GM12878 (cell line): Measurements from ENCODE around the gene ACTR10. TPM values are rescaled to one million over a fixed set of nuclear protein-coding genes. Genes with fewer than 3 reads are reported as not detected.
A peak's percentile ranks its signal among the peaks of the same experiment; 100 is the strongest.

Experiments
- BCL11A ChIP-seq: IDR thresholded peaks from 2 replicates; pipeline ENCODE4 v1.6.1; 2011; ENCODE audit warnings: low read depth, low read length
- BCLAF1 ChIP-seq: fragments of 450-650 bp; IDR thresholded peaks from 2 replicates; pipeline ENCODE4 v1.6.1; 2017; ENCODE audit warnings: antibody characterized with exemption, mild to moderate bottlenecking, moderate library complexity
- BRCA1 ChIP-seq: IDR thresholded peaks from 2 replicates; pipeline ENCODE4 v1.6.1; 2011; ENCODE audit warnings: low read depth, low read length, improper control_type of control experiment
- CBFB ChIP-seq: IDR thresholded peaks from 2 replicates; pipeline ENCODE4 v1.6.1; 2016; ENCODE audit warnings: antibody characterized with exemption, low read depth
- CBX3 ChIP-seq: fragments of 200-600 bp; sonication (generic); IDR thresholded peaks from 2 replicates; pipeline ENCODE4 v1.6.1; 2016; ENCODE audit warnings: low read depth, borderline replicate concordance
- CHD1 ChIP-seq: IDR thresholded peaks from 2 replicates; pipeline ENCODE4 v1.6.1; 2012; ENCODE audit warnings: low read depth, low read length, improper control_type of control experiment
- CREB1 ChIP-seq: IDR thresholded peaks from 2 replicates; pipeline ENCODE4 v1.6.1; 2012; ENCODE audit warnings: low read depth, mild to moderate bottlenecking, inconsistent platforms
- CREM ChIP-seq: IDR thresholded peaks from 2 replicates; pipeline ENCODE4 v1.6.1; 2014; ENCODE audit warnings: antibody characterized with exemption, low read depth
- ETV6 ChIP-seq, 2 experiments: fragments of 450-650 bp in 1 of 2; IDR thresholded peaks in 1 of 2; conservative IDR thresholded peaks in 1 of 2; 2 replicates each; pipeline ENCODE4 v1.6.1; 2014; ENCODE audit warnings: antibody characterized with exemption in 1 of 2, borderline replicate concordance in 1 of 2, low read depth in 1 of 2, mild to moderate bottlenecking in 1 of 2, moderate library complexity in 1 of 2
- EZH2 ChIP-seq: IDR thresholded peaks from 2 replicates; pipeline ENCODE4 v1.6.1; 2012; ENCODE audit warnings: low read depth, mild to moderate bottlenecking, control low read depth, inconsistent platforms, low read length, borderline replicate concordance; ENCODE audit not compliant: control insufficient read depth
- MEF2B ChIP-seq: fragments of 450-650 bp; IDR thresholded peaks from 2 replicates; pipeline ENCODE4 v1.6.1; 2018; ENCODE audit warnings: mild to moderate bottlenecking, moderate library complexity; ENCODE audit not compliant: partially characterized antibody, poor library complexity, severe bottlenecking
- MTA2 ChIP-seq: fragments of 450-650 bp; IDR thresholded peaks from 2 replicates; pipeline ENCODE4 v1.6.1; 2016; ENCODE audit warnings: low read depth, mild to moderate bottlenecking, moderate library complexity
- NBN ChIP-seq: fragments of 450-650 bp; IDR thresholded peaks from 2 replicates; pipeline ENCODE4 v1.6.1; 2016
- NR2C1 ChIP-seq: fragments of 450-650 bp; IDR thresholded peaks from 2 replicates; pipeline ENCODE4 v1.6.1; 2017; ENCODE audit warnings: antibody characterized with exemption, mild to moderate bottlenecking, moderate library complexity
- NR2F1 ChIP-seq: fragments of 450-650 bp; conservative IDR thresholded peaks from 2 replicates; pipeline ENCODE4 v1.6.1; 2017; ENCODE audit warnings: mild to moderate bottlenecking
- RUNX3 ChIP-seq: IDR thresholded peaks from 2 replicates; pipeline ENCODE4 v1.6.1; 2012; ENCODE audit warnings: low read length, inconsistent platforms
- SMARCA5 ChIP-seq: fragments of 450-650 bp; IDR thresholded peaks from 2 replicates; pipeline ENCODE4 v1.6.1; 2017; ENCODE audit warnings: mild to moderate bottlenecking
- SMC3 ChIP-seq: IDR thresholded peaks from 2 replicates; pipeline ENCODE4 v1.6.1; 2011; ENCODE audit warnings: low read length, improper control_type of control experiment, borderline replicate concordance
- TCF7 ChIP-seq: IDR thresholded peaks from 2 replicates; pipeline ENCODE4 v1.6.1; 2014; ENCODE audit warnings: antibody characterized with exemption, borderline replicate concordance
- ZBED1 ChIP-seq: IDR thresholded peaks from 2 replicates; pipeline ENCODE4 v1.6.1; 2016; ENCODE audit warnings: borderline replicate concordance
- ZBTB11 ChIP-seq: fragments of 450-650 bp; formaldehyde crosslinking; IDR thresholded peaks from 2 replicates; pipeline ENCODE4 v1.5.0; 2022; ENCODE audit warnings: mild to moderate bottlenecking, missing genetic modification characterization
- polyA plus RNA-seq, 11 experiments: library from polyadenylated mRNA; depleted of rRNA in 4 of 11; unstranded in 6 of 11; stranded (reverse) in 5 of 11; fragments of >200 nt; fragmentation: Nextera tagmentation in 4 of 11; fragmentation: Illumina TruSeq in 1 of 11; extraction: Ambion mirVana in 4 of 11; extraction: Trizol in 1 of 11; gene quantifications; 1 replicate in 1 of 11; 2 replicates in 10 of 11; pipeline versions ENCODE4 v1.2.1 to v1.2.3, GENCODE V29; 2011 to 2016; ENCODE audit warnings: inconsistent platforms in 2 of 11, missing spikeins in 2 of 11, low read depth in 1 of 11
- total RNA-seq, 4 experiments: library from RNA; depleted of rRNA in 3 of 4; stranded (reverse); fragments of >200 nt in 3 of 4; fragmentation: Illumina TruSeq in 1 of 4; extraction: Trizol in 1 of 4; gene quantifications; 2 replicates each; pipeline versions ENCODE4 v1.2.1 to v1.2.3, GENCODE V29; 2013 to 2021
- TF ChIP-seq, protein P1 (sequence below): IDR thresholded peaks from 2 replicates; pipeline ENCODE4 v1.6.1; 2011; ENCODE audit warnings: borderline replicate concordance, low read depth, mild to moderate bottlenecking, moderate library complexity, low read length; ENCODE audit not compliant: insufficient read depth, poor library complexity, severe bottlenecking
- TF ChIP-seq, protein P2 (sequence below): IDR thresholded peaks from 2 replicates; pipeline ENCODE4 v1.6.1; 2011; ENCODE audit warnings: borderline replicate concordance, low read depth, mild to moderate bottlenecking, moderate library complexity, mixed read lengths, low read length; ENCODE audit not compliant: insufficient read depth; ENCODE audit errors: extremely low read length

The ACTR10 gene
- total and polyA plus RNA-seq, 10 of the 15 experiments (the other 5 are each of a cell fraction or from before 2014, with no cell fraction given) = 26.0 to 74.3 (median 38.9) TPM

DNA sequence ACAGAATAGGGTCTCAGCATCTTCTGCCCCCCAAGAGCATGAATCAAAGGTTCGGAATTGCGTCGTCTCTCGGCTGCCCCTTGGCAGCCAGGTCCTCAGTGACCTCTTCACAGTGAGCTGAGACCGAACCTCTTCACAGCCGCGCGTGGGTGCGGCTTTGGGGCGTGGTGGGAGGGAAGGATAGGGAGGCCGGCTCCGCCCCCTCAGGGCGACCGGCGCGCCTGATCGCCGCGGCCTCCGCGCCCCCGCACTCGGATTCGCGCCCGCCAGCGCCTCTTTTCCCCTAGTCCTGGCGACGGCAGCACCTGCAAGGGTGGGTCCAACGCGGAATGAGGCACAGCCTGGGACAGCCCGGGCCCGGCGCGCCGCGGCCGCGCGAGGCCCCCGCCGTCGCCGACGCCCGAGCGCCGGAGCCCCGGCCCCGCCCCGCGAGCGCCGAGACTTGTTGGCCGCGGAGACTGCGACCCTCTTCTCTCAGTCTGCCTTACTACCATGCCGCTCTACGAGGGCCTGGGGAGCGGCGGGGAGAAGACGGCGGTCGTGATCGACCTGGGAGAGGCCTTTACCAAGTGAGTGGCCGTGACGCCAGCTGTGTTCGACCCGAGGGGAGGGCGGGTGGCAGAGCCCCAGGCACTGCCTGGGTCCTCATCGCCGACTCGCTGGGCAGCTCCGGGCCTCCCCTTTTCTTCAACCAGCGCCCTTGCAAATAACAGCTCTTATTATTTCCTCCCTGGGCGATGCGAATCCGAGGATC lies at the start of gene ACTR10 (continued):
- peak; percentile 86; the same call in 1 of the 2 replicates for TF ChIP-seq SMARCA5
- TF ChIP-seq NBN = no peak
- TF ChIP-seq CREB1 = peak; percentile 69
- no peak for TF ChIP-seq ETV6 (conservative IDR thresholded peaks at IDR 0.05 in 1 of 2, IDR thresholded peaks at IDR 0.05 in 1 of 2; ENCODE audit: borderline replicate concordance in 1 of 2, low read depth in 1 of 2)
- no peak for TF ChIP-seq BRCA1
- TF ChIP-seq SMC3 = no peak
- peak; percentile 45 for TF ChIP-seq RUNX3
- peak; percentile 59 for TF ChIP-seq NR2F1
- no peak for TF ChIP-seq TCF7
- TF ChIP-seq CREM = 0 out of 2 replicates have a peak, but pooled peaks have one; percentile 9
- no peak for TF ChIP-seq MEF2B
- no peak for TF ChIP-seq CBX3
- no peak for TF ChIP-seq ZBTB11 (CRISPR knock-in tag)
- TF ChIP-seq CBFB = peak; percentile 37; the same call in 1 of the 2 replicates
- TF ChIP-seq NR2C1 = no peak
- TF ChIP-seq BCLAF1 = no peak
- no peak for TF ChIP-seq CHD1
- TF ChIP-seq, protein P1, sequence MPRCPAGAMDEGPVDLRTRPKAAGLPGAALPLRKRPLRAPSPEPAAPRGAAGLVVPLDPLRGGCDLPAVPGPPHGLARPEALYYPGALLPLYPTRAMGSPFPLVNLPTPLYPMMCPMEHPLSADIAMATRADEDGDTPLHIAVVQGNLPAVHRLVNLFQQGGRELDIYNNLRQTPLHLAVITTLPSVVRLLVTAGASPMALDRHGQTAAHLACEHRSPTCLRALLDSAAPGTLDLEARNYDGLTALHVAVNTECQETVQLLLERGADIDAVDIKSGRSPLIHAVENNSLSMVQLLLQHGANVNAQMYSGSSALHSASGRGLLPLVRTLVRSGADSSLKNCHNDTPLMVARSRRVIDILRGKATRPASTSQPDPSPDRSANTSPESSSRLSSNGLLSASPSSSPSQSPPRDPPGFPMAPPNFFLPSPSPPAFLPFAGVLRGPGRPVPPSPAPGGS = no peak
- no peak for TF ChIP-seq BCL11A
- TF ChIP-seq EZH2 = no peak
- TF ChIP-seq, protein P2, sequence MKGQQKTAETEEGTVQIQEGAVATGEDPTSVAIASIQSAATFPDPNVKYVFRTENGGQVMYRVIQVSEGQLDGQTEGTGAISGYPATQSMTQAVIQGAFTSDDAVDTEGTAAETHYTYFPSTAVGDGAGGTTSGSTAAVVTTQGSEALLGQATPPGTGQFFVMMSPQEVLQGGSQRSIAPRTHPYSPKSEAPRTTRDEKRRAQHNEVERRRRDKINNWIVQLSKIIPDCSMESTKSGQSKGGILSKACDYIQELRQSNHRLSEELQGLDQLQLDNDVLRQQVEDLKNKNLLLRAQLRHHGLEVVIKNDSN = no peak
- no peak for TF ChIP-seq MTA2
- no peak for TF ChIP-seq ZBED1
